GM21515 (cell line): ENCODE results near the gene ZFP36.
"Not testable (repeated sequence)": the region's sequence is repeated elsewhere in the genome, so short reads cannot be mapped to it uniquely, and the experiment has no call there.

Source experiments
- ATAC-seq: cut with Tn5 transposase; IDR thresholded peaks from one replicate; pipeline ENCODE4 v1.9.1; 2021; ENCODE audit not compliant: unreplicated experiment

ZFP36 gene, protein sequence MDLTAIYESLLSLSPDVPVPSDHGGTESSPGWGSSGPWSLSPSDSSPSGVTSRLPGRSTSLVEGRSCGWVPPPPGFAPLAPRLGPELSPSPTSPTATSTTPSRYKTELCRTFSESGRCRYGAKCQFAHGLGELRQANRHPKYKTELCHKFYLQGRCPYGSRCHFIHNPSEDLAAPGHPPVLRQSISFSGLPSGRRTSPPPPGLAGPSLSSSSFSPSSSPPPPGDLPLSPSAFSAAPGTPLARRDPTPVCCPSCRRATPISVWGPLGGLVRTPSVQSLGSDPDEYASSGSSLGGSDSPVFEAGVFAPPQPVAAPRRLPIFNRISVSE

DNA sequence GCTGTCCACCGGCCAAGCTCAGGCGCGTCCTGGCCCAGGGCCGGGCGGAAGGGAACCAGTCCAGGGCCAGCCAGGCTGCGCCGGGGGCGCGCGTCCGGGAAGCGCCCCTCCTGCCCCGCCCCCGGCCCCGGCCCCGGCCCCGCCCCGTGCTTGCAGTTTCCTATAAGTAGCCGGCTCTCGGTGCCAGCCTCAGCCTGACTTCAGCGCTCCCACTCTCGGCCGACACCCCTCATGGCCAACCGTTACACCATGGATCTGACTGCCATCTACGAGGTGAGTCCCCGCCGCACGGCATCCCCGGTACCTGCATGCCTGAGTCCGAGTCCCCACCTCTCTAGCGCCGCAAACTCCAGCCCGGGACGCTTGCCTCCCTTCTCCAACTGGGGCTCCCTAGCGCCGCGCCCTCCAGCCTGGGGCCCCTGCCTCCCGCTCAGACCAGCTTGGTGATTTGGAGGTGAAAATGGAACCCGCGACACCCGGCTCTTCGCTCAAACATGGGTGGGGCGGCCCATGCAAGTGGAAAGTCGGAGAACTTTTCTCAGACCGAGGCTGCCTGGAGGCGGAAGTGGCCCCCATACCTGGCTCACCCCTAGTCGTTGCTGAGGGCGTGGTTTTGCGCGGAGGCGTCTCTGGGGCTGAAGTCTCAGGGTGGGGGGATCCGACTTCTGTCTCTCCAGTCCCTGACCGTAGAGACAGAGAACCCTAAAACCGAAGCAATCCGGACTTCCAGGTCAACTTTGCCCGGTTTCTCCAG is at the start of gene ZFP36:
Gene ZFP36, plus strand, starts transcription at position 192 of the 754 bp plus-strand sequence. Its CDS starts 58 bp downstream, at position 250.
- peak; percentile 17 for ATAC-seq

GRCh38 chr19:39359026-39359425 is 47.6 kb upstream of the ZFP36 start:
- no peak for ATAC-seq

DNA sequence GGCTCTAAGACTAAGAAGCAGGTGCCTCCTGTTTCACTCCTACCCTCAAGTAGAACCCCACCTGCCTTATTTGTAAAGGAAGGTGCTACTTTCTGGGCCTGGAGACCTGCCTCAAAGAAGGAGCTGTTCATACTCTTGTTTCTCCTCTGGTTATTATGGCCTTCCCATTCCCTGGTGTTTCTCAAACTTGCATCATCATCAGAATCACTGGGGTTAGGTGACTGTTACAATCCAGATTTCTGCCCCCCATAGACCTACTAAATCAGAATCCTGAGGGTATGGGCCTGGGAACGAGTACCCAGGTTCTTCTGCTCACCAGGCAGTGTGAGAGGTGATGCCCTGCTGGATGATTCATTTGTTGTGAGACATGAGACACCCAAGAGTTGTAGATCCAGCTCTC is 46.0 kb upstream of the ZFP36 start:
- ATAC-seq: no peak

GRCh38 chr19:39362682-39363657 is 43.7 kb upstream of the ZFP36 start:
- no peak for ATAC-seq

GRCh38 chr19:39363901-39364457 is 42.7 kb upstream of the ZFP36 start:
- no peak for ATAC-seq

DNA sequence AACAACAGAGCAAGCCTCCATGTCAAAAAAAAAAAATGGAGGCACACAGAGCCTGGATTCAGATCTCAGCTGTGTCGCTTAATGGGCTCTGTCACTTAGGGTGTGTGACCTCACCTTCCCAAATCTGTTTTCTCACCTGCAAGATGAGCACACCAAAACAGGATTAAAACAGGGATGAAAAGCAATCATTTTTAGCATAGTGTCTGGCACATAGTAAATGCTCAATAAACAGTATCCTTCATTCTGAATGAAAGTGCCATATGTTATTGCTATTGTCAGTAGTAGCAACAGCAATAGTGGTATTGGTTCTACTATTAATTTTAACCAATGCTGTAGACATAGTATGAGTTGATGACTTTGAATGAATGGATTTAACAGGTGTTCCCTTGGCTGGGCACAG is 41.1 kb upstream of the ZFP36 start:
- no peak for ATAC-seq

DNA sequence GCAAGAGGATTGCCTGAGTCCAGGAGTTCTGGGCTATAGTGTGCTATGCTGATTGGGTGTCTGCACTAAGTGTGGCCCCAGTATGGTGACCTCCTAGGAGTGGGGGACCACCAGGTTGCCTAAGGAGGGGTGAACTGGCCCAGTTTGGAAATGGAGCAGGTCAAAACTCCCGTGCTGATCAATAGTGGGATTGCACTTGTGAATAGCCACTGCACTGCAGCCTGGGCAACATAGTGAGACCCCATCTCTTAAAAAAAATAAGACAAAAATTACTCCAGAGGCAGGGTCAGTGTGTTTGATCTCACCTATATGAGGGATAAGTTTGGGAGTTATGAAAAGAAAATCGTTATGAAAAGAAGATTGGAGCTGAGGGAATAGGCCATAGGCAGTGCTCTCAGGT is 37.4 kb upstream of the ZFP36 start:
- no peak for ATAC-seq

DNA sequence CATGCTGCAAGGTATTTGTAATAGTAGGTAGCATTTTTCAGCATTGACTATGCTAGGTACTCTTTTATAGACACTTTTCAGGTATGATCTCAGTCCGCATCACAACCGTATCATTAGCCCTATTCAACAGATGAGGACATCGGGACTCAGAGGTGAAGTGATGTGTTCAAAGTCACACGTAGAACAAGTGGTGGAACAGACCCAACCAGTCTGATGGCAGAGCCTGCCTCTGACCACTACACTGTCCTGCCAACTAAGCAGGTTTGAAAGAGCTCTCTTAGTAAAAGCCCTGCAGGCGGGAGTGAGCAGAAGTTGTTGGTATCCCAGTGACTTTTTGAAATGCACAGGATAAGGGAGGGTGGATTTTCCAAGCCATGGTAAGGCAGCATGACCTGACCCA is 35.9 kb upstream of the ZFP36 start:
- no peak for ATAC-seq

GRCh38 chr19:39372047-39372802 is 34.4 kb upstream of the ZFP36 start:
- no peak for ATAC-seq

- no peak for ATAC-seq
Measured at GRCh38 chr19:39372941-39373340, 33.7 kb upstream of the ZFP36 start.

DNA sequence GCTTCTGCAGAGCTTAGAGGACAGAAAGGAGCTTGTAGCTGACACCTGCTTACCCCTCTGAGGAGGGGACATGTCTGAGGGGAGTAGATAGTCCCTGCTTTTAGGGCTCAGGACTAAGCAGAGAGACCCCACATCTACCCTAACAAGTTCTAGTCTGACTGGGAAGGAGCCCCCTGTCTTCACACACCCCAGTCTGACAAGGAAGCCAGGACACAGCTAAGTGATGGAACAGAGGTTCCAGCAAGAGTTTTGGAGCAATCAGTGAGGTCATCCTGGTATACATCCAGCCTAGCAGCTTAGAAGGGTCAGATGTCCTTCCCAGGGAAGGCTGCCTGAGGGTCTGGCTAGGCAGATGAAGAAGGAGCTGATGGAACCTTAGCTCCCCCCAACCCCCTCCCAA is 30.7 kb upstream of the ZFP36 start:
- no peak for ATAC-seq

GRCh38 chr19:39377373-39378362 is 29.0 kb upstream of the ZFP36 start:
- ATAC-seq: no peak

- ATAC-seq: not testable (repeated sequence)
Measured at GRCh38 chr19:39379366-39379765, 27.3 kb upstream of the ZFP36 start.

DNA sequence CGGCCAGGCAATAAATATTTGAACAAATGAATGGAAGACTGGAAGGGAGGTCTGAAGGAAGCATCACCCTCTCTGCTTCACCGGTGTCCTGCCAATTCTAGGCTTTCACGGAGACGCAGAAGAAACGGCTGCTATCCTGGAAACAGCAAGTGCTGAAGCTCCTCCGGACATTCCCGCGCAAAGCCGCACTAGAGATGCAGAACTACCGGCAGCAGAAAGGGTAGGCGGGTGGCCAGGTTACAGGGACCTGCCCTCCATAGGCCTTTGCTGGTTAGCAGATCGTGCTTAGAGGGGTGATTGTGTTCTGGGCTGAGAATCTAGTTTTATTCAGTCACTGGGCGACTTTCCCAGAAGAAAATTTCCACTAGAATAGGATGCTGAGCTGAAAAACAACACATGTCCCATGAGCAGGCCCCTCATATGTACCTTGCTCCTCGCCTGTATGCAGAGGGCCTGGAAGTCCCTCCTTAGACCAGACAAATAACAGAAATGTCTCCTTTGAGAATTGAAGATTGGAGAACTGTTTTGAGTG is 26.7 kb upstream of the ZFP36 start:
- no peak for ATAC-seq

DNA sequence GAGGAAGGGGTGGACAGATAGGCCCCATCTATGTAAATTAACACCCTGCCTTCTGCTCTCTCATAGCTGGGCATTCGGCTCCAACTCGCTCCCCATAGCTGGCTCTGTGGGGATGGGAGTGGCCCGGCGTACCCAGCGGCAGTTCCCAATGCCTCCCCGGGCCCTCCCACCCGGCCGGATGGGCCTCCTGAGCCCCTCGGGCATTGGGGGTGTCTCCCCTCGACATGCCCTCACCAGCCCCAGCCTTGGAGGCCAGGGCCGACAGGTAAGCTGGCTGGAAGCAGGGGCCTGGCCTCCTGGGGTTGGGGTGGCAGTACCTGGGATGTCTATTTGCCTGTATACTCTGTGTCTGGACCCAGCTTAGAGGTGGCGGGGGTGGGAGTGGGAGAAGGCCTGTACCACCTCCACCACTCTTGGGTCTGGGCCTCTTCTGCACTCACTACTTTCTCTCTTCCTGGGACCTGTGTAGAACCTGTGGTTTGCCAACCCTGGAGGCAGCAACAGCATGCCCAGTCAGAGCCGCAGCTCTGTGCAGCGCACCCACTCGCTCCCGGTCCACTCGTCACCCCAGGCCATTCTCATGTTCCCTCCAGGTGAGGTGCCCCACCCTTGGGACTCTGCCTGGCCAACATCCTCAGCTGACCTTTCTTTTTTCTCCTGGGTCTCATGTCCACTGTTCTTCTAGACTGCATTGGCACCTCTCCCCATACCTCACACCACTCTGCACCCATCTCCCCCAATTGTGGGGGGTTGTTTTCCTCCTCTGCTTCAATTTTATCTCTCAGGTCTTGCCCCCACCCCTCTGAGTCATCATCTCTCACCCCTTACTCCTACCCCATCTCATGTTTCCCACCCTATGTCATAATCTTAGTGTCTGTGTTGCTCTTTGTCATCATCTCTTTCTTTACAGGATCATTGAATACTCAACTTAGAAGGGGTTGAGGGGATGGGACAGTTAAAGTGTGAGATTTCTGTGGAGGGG is 25.8 kb upstream of the ZFP36 start:
- no peak for ATAC-seq

DNA sequence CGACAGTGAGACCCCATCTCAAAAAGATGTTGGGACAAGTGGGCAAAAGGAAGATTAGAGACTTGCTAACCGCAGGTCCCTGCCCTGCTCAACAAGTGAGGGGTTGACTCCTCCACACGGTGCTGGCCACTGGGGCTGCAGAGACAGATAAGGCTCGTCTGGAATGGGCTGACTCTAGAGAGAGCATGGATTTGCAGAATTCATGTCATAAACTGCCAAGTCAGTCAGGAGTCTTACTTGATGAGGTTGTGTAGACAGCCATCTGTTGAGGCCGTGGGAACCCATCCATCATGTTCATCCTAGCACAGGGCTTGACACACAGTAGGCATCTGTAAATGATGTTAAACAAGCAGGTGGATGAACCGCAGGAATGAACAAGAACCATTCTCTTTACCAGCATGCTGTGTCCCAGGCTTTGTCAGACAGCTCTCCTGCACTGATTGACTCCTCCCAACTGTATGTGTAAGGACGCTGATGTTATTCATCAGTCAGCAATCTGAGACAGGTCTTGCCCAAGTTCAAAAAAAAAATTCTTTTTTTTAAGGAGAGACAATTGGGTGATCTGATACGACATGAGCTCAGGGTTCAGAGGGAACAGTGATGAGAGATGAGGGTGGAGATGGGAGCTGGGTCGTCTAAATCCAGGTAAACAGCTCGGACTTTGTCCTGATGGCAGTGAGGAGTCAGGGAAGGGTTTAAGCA is 24.6 kb upstream of the ZFP36 start:
- ATAC-seq: no peak
